Measurements from ENCODE around the gene CPED1. TPM values are rescaled to one million over a fixed set of nuclear protein-coding genes. Genes with fewer than 3 reads are reported as not detected.

The CPED1 gene
- total RNA-seq, 4 donors from 2014 or later: 4.4 to 20.2 (median 14.0) TPM

DNA sequence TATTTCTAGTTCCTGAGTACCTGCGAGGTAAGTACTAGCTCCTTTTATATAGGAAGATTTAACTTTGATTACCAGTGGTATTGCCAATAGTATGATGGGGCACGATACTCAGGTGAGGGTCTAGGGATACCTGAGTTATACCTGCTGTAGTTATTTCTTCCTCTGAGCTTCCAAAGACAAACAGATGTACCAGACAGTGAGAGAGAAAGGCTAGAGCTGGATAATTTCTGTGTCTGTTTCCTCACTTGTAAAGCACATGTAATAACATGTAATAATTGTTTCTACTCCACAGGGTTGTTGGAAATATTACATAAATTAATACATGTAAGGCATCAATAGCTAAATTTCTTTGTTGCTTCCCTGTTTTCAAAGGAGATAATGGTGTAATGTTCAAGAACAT is 53.7 kb downstream of the CPED1 start:
- 79 to 84% methylated on average over 2 of the region's 2 CpGs for WGBS, 2 donors (ENCODE audit: low coverage in 1 of 2)
- Histone ChIP-seq H3K27ac (peak overlapping the region; percentile 2 to 59 (median 38)), H3K9me3 (no peaks in the 10 kb centered on the region), H3K27me3 (no peaks in the 10 kb centered on the region), H3K4me3 (no peak overlapping the region), H3K36me3 (no peaks in the 10 kb centered on the region), H3K4me1 (no peaks in the 10 kb centered on the region)
- no peak for TF ChIP-seq EP300 (IDR thresholded peaks at IDR 0.05; ENCODE audit: low read depth)
- TF ChIP-seq, protein P1, sequence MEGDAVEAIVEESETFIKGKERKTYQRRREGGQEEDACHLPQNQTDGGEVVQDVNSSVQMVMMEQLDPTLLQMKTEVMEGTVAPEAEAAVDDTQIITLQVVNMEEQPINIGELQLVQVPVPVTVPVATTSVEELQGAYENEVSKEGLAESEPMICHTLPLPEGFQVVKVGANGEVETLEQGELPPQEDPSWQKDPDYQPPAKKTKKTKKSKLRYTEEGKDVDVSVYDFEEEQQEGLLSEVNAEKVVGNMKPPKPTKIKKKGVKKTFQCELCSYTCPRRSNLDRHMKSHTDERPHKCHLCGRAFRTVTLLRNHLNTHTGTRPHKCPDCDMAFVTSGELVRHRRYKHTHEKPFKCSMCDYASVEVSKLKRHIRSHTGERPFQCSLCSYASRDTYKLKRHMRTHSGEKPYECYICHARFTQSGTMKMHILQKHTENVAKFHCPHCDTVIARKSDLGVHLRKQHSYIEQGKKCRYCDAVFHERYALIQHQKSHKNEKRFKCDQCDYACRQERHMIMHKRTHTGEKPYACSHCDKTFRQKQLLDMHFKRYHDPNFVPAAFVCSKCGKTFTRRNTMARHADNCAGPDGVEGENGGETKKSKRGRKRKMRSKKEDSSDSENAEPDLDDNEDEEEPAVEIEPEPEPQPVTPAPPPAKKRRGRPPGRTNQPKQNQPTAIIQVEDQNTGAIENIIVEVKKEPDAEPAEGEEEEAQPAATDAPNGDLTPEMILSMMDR (IDR thresholded peaks at IDR 0.05): no peak
- no peak for TF ChIP-seq POLR2AphosphoS5 (IDR thresholded peaks at IDR 0.05)
- no peak for TF ChIP-seq POLR2A (IDR thresholded peaks at IDR 0.05)
- in situ Hi-C loops (cut with MboI; ENCODE audit: low pct_ligation_motif_present in 1 of 4, low pct_unique_long_range_greater_than_20kb in 1 of 4, low sequenced_read_pairs in 3 of 4) (no loop called here), intact Hi-C loops (cut with DNase I; ENCODE audit: low total_unique reads) (no loop called here)
- no peak for DNase-seq

DNA sequence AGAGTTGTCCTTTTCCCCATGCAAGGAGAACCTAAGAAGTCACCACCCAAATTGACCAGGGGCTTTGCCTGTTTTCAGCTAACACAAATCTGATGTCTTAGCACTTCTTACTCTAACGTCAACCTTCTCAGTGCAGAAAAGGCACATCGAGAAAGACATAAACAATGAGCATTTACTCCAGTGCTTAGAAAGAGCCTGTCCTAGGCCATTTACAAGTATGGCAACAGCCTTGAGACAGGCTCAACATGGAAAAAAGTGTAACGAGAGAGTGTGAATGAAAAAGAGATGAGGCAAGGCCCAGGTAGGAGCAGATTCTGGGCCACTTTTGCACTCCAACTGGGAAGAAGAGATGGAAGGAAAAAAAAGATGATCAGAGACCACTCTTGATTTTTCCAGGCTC is 54.4 kb downstream of the CPED1 start:
- TF ChIP-seq EP300 (IDR thresholded peaks at IDR 0.05; ENCODE audit: low read depth): no peak
- TF ChIP-seq, protein P1 (IDR thresholded peaks at IDR 0.05): no peak
- no peak for TF ChIP-seq POLR2A (IDR thresholded peaks at IDR 0.05)
- no peak for TF ChIP-seq POLR2AphosphoS5 (IDR thresholded peaks at IDR 0.05)
- DNase-seq: no peak
- no peaks in the 10 kb centered on the region for H3K4me1 ChIP-seq
- H3K27ac ChIP-seq: no peak overlapping the region
- H3K9me3 ChIP-seq: no peaks in the 10 kb centered on the region
- H3K36me3 ChIP-seq: no peaks in the 10 kb centered on the region
- intact Hi-C loops (cut with DNase I; ENCODE audit: low total_unique reads): no loop called here
- 76 to 88% methylated on average over 1 to 3 of the region's 3 CpGs for WGBS, 2 donors (ENCODE audit: low coverage in 1 of 2)
- no peak overlapping the region for H3K4me3 ChIP-seq
- in situ Hi-C loops (cut with MboI; ENCODE audit: low pct_ligation_motif_present in 1 of 4, low pct_unique_long_range_greater_than_20kb in 1 of 4, low sequenced_read_pairs in 3 of 4): no loop called here
- H3K27me3 ChIP-seq: no peaks in the 10 kb centered on the region

DNA sequence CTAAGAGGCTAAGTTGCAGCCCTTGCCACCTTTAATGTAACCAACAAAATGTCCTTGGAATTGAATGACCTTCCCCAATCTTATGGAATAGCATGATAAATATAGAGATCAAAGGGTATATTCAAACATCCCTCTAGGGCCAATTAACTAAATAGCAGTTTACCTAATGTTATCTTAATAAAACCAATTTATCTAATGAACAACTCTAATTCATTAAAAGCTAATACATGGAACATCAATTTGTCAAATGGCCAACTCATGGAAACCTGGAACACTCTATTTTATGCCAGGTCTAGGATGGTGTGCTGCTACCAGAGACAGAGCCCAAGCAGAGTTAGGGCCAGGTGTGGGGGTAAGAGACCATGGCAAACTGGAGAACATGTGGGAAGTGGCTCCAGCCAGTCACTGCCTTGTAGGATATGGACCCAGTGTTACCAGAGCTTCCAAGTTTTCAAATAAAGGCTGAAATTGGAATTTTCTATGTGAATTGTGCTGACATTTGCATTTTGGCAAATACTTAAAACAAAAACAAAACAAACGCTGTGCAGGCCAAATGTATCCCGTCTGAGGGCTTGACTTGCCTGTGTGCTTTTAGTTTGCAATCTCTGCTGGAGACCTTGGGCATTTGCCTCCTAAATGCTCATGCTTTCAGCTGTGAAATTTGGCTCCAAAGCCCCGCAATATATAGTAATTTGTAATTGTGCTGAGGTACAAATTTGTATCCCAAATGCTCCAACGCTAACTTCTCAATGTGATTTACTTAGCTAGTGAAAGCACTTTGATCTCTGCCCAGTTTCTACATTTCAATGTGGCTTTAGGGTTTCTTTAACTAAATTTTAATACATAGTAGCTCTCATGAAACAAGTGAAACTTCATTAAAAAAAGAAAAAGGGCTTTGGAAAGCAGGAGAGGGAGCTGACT is 55.1 kb downstream of the CPED1 start:
- no peak for DNase-seq
- Histone ChIP-seq H3K4me1 (no peaks in the 10 kb centered on the region), H3K36me3 (no peaks in the 10 kb centered on the region), H3K4me3 (no peak overlapping the region), H3K27ac (no peak overlapping the region), H3K27me3 (no peaks in the 10 kb centered on the region), H3K9me3 (no peaks in the 10 kb centered on the region)
- TF ChIP-seq POLR2A (IDR thresholded peaks at IDR 0.05) (no peak), EP300 (IDR thresholded peaks at IDR 0.05; ENCODE audit: low read depth) (no peak), POLR2AphosphoS5 (IDR thresholded peaks at IDR 0.05) (no peak)
- TF ChIP-seq, protein P1 (IDR thresholded peaks at IDR 0.05): no peak
- WGBS, 2 donors (ENCODE audit: low coverage in 1 of 2): 81 to 89% methylated on average over 4 of the region's 4 CpGs
- in situ Hi-C loops (cut with MboI; ENCODE audit: low pct_ligation_motif_present in 1 of 4, low pct_unique_long_range_greater_than_20kb in 1 of 4, low sequenced_read_pairs in 3 of 4) (no loop called here), intact Hi-C loops (cut with DNase I; ENCODE audit: low total_unique reads) (no loop called here)

DNA sequence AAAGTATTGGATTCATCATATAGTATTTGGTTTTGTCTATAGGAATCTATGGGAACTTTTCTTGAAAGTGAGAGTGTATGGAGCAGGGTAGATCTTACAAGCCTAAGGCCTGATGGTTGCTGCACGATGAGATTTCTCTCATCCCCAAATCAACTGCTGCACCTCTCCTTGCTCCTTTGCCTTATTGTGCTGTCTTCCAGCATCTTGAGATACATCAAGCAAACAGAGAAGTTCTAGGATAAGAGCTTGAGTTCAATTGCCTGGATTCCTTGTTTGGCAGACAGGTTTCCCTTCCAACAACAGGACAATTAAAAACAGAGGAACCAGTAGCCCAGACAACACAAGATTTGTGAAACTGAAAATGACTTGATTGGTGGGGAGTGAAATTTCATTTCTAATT is 56.6 kb downstream of the CPED1 start:
- Histone ChIP-seq H3K36me3 (no peaks in the 10 kb centered on the region), H3K9me3 (no peaks in the 10 kb centered on the region), H3K27me3 (no peaks in the 10 kb centered on the region), H3K27ac (no peak overlapping the region), H3K4me3 (no peak overlapping the region), H3K4me1 (no peaks in the 10 kb centered on the region)
- 67 to 84% methylated on average over 1 of the region's 1 CpG for WGBS, 2 donors (ENCODE audit: low coverage in 1 of 2)
- DNase-seq: no peak
- TF ChIP-seq POLR2AphosphoS5 (IDR thresholded peaks at IDR 0.05) (no peak), POLR2A (IDR thresholded peaks at IDR 0.05) (no peak), EP300 (IDR thresholded peaks at IDR 0.05; ENCODE audit: low read depth) (no peak)
- TF ChIP-seq, protein P1 (IDR thresholded peaks at IDR 0.05): no peak
- in situ Hi-C loops (cut with MboI; ENCODE audit: low pct_ligation_motif_present in 1 of 4, low pct_unique_long_range_greater_than_20kb in 1 of 4, low sequenced_read_pairs in 3 of 4): no loop called here
- intact Hi-C loops (cut with DNase I; ENCODE audit: low total_unique reads): no loop called here

Data from transverse colon (tissue), 4 donors.